ENCODE measurements around the gene FABP2.
"Not testable (repeated sequence)": the region's sequence is repeated elsewhere in the genome, so short reads cannot be mapped to it uniquely, and the experiment has no call there.

Gene FABP2

DNA sequence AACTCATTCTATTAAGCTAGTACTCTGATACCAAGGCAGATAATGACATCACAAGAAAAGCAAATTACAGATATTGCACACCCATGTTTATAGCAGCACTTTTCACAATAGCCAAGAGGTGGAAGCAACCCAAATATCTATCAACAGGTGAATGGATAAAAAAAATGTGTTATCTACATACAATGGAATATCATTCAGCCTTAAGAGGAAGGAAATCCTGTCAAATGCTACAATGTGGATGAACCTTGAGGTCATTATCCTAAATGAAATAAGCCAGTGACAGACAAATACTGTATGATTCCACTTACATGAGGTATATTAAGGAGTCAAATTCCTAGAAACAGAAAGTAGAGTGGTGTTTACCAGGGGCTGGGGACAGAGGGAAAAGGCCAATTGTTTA lies 14.3 kb downstream of the FABP2 start:
- no peak for DNase-seq

GRCh38 chr4:119304431-119304830 lies 17.5 kb downstream of the FABP2 start:
- no peak for DNase-seq

DNA sequence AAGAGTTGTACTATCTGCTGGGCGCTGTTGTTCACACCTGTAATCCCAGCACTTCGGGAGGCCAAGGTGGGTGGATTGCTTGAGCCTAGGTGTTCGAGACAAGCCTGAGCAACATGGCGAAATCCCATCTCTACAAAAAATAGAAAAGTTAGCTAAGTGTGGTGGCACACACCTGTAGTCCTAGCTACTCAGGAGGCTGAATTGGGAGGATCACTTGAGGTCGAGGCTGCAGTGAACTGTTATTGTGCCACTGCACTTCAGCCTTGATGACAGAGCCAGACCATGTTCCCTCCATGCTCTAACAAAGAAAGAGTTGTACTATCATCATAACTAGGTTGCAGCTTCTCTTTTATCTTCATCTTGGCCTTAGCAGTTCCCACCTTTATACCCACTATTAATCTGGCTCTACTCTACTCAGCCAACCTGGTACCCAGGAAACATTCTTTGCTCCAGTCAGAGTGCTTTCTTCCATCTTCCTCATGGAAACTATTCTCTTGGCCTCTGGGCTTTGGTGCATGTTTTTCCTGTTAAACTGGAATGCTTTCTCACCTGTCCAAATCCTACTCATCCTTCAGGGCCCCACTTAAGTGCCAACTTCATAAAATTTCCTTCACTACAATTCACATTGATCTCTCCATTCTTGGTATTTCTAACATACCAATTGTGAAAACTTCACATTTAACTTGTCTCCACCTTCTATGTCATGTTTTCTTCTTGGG lies 18.2 kb downstream of the FABP2 start:
- DNase-seq, result no peak

DNA sequence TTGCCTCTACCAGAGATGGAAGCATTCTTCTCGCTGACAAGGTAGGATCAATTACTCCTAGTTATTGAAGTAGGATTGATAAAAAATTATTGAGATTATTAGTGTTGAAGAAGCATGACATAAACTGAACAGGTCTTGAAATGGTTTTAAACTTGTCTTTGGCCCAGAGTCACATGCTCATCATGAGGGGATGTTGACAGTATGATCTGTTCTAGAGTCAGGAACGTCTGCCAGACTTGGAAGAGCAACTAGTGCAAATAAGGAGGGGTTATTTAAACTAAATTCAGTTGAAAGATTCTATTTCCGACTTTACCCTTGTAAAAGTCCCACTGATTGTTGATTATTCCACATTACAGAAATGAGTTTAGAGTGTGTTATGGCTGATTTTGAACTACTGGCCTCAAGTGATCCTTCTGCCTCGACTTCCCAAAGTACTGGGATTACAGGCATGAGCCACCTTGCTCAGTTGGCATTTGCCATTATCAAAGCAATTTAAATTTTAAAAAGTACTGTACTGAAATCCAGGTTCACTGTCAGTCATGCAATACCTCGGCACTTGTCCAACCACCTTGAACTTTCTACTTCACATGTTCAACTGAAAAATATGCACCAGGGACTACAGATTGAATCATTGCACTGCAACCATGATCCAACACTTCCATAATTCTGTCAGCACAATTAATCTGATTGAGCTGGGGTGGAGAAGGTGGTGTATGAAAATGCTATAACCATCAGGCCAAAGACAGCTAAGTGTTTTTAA lies 19.7 kb downstream of the FABP2 start:
- no peak for DNase-seq

DNA sequence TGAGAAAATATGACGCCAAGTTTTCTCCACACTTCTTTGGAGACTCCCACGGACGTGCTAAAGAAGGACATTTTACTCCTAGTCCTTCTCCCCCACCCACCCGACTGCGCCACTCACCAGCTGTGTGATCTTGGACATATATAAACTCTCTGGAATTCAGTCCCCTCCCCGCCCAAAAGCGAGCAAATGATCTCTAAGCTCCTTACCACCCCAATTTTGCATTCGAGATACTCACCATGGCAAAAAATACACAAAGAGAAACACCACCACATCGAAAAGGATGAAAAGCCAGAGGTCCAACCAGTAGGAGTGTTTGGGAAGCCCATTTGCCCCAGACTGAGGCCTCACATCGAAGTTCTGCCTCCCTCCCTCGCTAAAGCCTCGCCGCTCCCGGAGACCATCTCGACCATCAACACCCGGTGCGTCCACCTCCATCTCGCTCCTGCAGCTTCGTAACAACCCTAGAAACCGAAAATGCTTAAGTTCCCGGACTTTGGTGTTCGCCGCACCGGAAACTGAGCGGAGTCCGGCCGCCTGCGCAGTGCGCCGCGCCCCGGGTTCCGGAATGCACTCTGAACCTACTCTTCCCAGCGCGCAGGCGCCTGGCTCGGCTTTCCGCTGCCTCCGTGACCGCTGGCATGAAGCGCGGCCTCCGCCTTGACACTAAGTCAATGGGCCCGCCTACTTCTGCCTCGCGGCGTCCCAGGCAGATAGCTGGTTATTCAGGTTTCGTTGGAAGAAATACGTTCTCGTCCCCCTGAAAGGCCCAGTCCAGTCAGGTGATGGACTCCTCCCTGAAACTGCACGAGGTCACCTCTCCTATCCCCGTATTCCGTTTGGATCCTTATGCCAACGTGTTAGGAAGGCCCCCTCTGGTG lies 21.6 kb downstream of the FABP2 start:
- peak; percentile 91 for DNase-seq

DNA sequence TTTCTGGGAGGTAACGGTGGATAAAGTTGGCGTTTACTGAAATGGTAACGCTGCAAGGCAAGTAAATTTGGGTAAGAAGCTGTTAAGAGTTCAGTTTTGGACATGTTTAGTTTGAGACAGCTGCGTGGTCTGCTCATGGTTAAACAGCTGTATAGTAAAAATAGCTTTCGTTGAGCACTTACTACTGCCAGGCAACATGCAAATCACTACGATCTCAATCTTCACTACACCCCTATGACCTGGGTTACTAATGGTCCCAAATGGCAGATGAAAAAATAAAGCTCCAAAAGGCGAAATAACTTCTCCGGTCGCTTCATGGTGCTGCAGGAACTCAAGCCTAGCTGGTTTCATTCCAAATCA lies 22.2 kb downstream of the FABP2 start:
- DNase-seq, result peak; percentile 56

- DNase-seq, result no peak
Measured at GRCh38 chr4:119299260-119299671, 22.7 kb downstream of the FABP2 start.

- DNase-seq, result no peak
Measured at GRCh38 chr4:119297795-119298194, 24.1 kb downstream of the FABP2 start.

GRCh38 chr4:119296356-119296755 lies 25.6 kb downstream of the FABP2 start:
- DNase-seq, result no peak

DNA sequence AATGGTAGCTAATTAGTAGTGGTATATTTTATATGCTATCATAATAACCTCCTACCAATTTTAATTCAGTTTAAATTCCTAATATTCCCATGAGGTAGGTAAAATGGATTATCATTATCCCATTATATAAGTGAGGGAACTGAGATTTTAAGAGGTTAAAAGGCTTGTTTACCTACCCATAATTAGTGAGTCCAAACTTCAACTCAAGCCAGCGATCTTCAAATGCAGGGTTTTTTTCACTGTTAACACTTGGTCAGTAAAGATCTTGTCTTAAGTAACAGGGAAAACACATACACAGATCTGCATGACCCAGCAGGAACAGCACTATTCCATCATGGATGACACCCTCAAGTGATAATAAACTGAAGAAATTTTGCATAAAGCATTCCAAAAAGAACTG lies 31.3 kb downstream of the FABP2 start:
- no peak for DNase-seq

GRCh38 chr4:119289313-119289712 lies 32.6 kb downstream of the FABP2 start:
- DNase-seq, result no peak

DNA sequence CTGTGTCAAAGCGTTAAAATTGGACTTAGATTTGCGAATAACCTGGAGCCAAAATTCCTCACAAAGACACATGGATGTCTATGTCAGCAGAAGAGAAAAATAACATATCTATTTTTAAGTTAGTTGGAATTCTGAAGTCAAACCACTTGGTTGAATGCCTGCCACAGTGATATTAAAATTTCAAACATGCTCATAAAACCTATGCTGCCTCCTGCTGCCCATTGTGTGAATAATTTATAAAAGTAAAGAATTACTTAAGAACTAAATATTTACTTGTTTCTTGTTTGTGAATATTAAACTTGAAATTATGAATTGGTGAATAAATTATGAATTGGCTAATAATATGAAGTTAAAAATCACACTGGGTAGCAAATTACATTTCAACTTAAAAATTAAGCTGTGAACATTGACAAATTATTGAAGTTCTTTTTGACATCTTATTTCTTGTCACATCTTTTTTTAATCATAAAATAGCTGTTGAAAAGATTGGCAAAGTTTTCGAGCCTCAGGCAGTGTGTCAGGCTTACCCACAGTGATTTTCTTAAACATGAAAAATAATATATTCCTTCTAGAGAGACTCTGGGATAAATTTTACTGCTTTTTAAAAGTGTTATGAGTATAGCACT lies 35.4 kb downstream of the FABP2 start:
- no peak for DNase-seq

- no peak for DNase-seq
Measured at GRCh38 chr4:119284876-119285780, 36.8 kb downstream of the FABP2 start.

DNA sequence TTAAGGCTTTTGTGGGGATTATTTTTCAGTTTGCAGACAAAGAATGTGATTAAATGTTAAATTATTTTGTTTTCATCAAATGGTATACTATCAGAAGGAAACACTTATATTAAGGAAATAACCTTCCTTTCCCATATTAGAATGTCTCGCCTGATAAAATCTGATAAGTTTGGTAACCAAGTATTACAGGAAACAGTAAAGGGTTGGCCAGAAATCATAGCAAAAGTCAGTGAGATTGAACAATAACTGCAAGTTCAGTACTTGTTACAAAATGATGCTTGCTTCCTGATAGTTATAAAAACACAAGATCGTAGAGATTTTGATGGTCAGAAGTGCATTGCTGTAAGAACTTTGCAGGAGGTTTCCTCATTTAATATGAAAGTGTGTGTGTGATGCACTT lies 40.5 kb downstream of the FABP2 start:
- no peak for DNase-seq

- not testable (repeated sequence) for DNase-seq
Measured at GRCh38 chr4:119279945-119280344, 42.0 kb downstream of the FABP2 start.

DNA sequence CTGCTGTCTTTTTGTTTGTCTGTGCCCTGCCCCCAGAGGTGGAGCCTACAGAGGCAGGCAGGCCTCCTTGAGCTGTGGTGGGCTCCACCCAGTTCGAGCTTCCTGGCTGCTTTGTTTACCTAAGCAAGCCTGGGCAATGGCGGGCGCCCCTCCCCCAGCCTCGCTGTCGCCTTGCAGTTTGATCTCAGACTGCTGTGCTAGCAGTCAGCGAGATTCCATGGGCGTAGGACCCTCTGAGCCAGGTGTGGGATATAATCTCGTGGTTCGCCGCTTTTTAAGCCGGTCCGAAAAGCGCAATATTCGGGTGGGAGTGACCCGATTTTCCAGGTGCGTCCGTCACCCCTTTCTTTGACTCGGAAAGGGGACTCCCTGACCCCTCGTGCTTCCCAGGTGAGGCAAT lies 42.4 kb downstream of the FABP2 start:
- not testable (repeated sequence) for DNase-seq

DNA sequence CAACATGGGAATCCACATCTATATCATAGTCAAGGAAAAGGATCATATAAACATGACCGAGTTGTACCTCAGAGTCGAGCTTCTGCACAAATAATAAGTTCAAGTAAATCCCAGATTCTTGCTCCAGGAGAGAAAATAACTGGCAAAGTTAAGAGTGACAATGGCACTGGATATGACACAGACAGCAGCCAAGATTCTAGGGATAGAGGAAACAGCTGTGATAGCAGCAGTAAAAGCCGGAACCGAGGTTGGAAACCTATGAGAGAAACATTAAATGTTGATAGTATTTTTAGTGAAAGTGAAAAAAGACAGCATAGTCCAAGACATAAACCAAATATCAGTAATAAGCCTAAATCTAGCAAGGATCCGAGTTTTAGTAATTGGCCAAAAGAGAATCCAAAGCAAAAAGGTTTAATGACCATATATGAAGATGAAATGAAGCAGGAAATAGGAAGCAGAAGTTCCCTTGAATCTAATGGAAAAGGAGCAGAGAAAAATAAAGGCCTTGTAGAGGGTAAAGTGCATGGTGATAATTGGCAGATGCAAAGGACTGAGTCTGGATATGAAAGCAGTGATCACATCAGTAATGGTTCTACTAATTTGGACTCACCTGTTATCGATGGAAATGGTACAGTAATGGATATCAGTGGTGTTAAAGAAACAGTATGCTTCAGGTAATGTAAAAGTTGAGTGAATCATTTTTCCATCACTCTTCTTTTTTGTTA lies 50.4 kb downstream of the FABP2 start:
- DNase-seq, result no peak

DNA sequence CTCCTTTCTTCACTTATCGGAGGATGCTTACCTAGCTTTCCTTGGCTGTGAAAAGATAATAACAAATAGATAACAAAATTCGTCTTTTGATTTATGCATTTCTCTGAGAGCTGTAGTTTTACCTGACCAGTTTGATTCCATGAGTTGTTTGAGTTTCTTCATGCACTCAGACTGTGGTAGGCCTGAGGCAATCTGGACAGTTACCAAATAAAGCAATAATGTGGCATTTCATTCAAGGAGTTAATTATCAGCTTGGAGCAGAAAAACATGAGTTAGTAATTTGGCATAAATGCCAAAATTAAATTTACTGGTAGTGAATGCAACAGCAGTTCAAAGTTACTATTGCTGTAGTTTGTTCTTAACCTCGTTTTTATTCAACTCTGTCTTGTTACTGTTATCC lies 53.5 kb downstream of the FABP2 start:
- DNase-seq, result no peak
